Cardiac fibroblast (primary cell): ENCODE data around the gene CLEC16A.

Experiments used
- DNase-seq, 2 donors: peaks; one replicate each; pipeline versions ENCODE4 v3.0.0 to v3.0.0-alpha.2; 2010; ENCODE audit warnings: low read depth in 2 of 2
- H3K4me3 ChIP-seq, 2 donors: replicated peaks in 1 of 2; 1 replicate in 1 of 2; 2 replicates in 1 of 2; pipeline ENCODE4 v1.5.1; 2011; ENCODE audit warnings: low read depth in 2 of 2, low read length in 2 of 2, mild to moderate bottlenecking in 2 of 2, moderate library complexity in 1 of 2
- TF ChIP-seq, protein P1 (sequence below): IDR thresholded peaks from one replicate; pipeline ENCODE4 v1.5.1; 2011; ENCODE audit warnings: low read depth, mild to moderate bottlenecking, low read length, inconsistent platforms

Gene CLEC16A

DNA sequence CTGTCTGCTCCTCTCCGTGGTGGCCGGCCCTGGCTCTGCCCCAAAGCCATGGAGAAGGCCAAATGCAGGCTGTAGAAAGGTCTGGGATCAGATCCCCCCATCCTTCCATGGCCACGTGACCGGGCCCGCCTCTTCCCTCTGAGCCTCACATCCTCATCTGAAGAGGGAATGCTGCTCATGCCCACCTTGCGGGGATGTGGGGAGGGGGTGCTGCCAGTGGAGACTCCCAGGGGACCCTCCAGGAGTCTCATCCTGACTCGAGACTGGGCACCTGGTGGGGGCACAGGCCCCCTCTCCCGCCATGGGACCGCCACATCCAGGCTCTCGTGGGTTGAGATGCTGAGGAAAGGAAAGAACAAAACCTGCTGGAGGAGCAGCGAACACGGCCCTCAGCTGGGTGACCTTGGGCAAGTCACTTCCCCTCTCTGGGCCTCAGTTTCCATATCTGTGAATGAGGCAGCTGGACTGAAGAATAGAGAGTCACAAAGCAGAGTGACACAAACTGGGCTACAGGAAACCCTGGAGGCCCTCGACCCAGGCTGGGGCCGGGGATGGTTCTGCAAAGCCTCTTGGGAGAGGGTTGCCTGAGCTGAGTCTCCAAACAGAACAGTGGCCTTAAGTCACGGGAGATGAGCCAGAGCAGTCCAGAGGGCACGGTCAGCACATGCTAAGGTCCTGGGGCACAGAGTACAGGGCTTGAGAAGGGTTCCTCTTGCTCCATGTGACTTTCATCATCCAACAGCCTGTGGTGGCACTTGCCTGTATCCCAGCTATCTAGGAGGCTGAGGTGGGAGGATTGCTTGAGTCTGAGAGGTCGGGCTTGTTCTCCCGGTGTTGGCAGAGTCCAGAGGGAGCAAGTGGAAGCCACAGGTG is 281.5 kb downstream of the CLEC16A start:
- TF ChIP-seq, protein P1, sequence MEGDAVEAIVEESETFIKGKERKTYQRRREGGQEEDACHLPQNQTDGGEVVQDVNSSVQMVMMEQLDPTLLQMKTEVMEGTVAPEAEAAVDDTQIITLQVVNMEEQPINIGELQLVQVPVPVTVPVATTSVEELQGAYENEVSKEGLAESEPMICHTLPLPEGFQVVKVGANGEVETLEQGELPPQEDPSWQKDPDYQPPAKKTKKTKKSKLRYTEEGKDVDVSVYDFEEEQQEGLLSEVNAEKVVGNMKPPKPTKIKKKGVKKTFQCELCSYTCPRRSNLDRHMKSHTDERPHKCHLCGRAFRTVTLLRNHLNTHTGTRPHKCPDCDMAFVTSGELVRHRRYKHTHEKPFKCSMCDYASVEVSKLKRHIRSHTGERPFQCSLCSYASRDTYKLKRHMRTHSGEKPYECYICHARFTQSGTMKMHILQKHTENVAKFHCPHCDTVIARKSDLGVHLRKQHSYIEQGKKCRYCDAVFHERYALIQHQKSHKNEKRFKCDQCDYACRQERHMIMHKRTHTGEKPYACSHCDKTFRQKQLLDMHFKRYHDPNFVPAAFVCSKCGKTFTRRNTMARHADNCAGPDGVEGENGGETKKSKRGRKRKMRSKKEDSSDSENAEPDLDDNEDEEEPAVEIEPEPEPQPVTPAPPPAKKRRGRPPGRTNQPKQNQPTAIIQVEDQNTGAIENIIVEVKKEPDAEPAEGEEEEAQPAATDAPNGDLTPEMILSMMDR = no peak
- H3K4me3 ChIP-seq = no peak overlapping the region
- DNase-seq = no peak

DNA sequence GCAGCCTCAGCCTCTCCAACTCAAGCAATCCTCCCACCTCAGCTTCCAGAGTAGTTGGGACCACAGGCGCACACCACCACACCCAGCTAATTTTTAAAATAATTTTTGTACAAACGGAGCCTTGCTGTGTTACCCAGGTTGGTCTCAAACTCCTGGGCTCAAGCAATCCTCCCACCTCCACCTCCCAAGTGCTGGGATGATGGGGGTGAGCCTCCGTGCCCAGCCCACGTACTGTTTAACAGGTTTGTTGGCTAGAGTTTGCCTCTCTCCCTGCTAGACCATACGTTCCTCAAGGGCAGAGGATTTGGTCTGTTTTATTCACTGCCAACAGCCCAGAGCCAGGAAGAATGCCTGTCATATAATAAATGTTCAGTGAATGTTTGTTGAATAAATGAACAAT is 285.1 kb downstream of the CLEC16A start:
- DNase-seq = no peak
- TF ChIP-seq, protein P1 = no peak
- H3K4me3 ChIP-seq = no peak overlapping the region

DNA sequence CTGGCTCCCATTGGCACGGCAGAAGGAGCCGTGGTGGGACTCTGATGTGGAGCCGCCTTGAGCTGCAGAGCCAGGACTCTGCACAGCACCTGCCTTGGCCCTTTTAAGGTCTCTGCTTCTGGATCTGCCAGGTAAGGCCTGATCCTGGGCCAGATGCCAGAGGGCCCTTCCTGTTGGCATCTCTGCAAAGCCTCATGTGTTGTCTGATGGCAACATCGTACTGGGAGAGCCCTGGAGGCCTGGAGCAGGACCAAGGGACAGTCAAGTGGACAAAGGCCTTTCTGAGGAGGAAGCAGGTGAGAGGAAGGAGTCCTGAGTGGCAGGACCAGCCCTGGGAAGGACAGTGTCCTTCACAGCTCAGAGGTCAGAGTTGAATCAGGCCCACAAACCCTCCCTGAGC is 285.5 kb downstream of the CLEC16A start:
- H3K4me3 ChIP-seq = no peak overlapping the region
- TF ChIP-seq, protein P1 = no peak
- DNase-seq = no peak

DNA sequence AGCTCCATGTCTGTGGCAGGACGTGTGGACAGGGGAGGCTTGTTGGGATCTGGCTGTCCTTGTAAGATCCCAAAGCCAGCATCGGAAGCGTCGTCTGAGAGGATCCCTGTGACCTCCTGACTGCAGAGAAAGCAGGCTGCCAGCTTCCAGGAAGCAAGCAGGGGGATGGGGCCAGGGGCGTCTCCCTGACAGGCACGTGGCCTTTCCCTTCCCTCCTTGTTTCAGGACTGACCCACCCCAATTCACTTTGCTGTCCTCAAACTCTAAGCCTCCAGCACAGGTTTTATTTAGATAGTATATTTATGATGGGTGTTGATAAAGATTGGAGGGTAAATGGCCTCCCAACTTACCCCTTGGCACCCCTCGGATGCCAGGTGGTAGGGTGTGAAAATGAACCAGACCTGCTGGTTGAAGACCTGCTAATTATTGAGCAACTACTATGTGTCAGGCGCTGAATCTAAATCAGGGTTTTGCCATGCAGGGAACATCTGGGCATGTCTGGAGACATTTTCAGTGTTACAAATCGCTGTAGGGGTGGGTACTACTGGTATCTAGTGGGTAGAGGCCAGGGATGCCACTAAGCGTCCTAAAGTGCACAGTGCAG is 287.1 kb downstream of the CLEC16A start:
- no peak for DNase-seq
- no peak overlapping the region for H3K4me3 ChIP-seq
- TF ChIP-seq, protein P1 = no peak
